NCI-H345 treated with DMSO at 0.1 percent for 48 hours (cell line): ENCODE data around the gene FIGNL2.
"Not testable (repeated sequence)": the region's sequence is repeated elsewhere in the genome, so short reads cannot be mapped to it uniquely, and the experiment has no call there.

ENCODE experiments used
- DNase-seq: peaks from one replicate; lab custom pipeline; 2025; ENCODE audit not compliant: unreplicated experiment; lab: John Stamatoyannopoulos, UW

The FIGNL2 gene

GRCh38 chr12:51837286-51837685 lies 11.2 kb downstream of the FIGNL2 start:
- no peak for DNase-seq

GRCh38 chr12:51836827-51837173 lies 11.7 kb downstream of the FIGNL2 start:
- no peak for DNase-seq

- DNase-seq, result no peak
Observed at GRCh38 chr12:51836041-51836826, 12.3 kb downstream of the FIGNL2 start.

GRCh38 chr12:51834411-51834810 lies 14.1 kb downstream of the FIGNL2 start:
- no peak for DNase-seq

- no peak for DNase-seq
Observed at GRCh38 chr12:51833448-51834227, 14.9 kb downstream of the FIGNL2 start.

- no peak for DNase-seq
Observed at GRCh38 chr12:51832354-51833107, 16.0 kb downstream of the FIGNL2 start.

- not testable (repeated sequence) for DNase-seq
Observed at GRCh38 chr12:51831817-51832216, 16.7 kb downstream of the FIGNL2 start.

GRCh38 chr12:51829641-51830040 lies 18.9 kb downstream of the FIGNL2 start:
- no peak for DNase-seq

- peak; percentile 88 for DNase-seq
Observed at GRCh38 chr12:51829011-51829481, 19.5 kb downstream of the FIGNL2 start.

GRCh38 chr12:51827925-51828818 lies 20.3 kb downstream of the FIGNL2 start:
- no peak for DNase-seq

- DNase-seq, result no peak
Observed at GRCh38 chr12:51826881-51827280, 21.6 kb downstream of the FIGNL2 start.

GRCh38 chr12:51825216-51825615 lies 23.3 kb downstream of the FIGNL2 start:
- DNase-seq, result no peak

- peak; percentile 63 for DNase-seq
Observed at GRCh38 chr12:51823875-51824565, 24.5 kb downstream of the FIGNL2 start.

- no peak for DNase-seq
Observed at GRCh38 chr12:51822956-51823355, 25.6 kb downstream of the FIGNL2 start.

GRCh38 chr12:51822261-51822616 lies 26.3 kb downstream of the FIGNL2 start:
- no peak for DNase-seq

GRCh38 chr12:51821440-51822260 lies 26.9 kb downstream of the FIGNL2 start:
- no peak for DNase-seq

- DNase-seq, result peak; percentile 67
Observed at GRCh38 chr12:51820526-51821439, 27.7 kb downstream of the FIGNL2 start.
